Esophagus muscularis mucosa (tissue), 4 donors: Measurements from ENCODE around the gene SKOR2. TPM values are rescaled to one million over a fixed set of nuclear protein-coding genes. Genes with fewer than 3 reads are reported as not detected.

ENCODE experiments used
- DNase-seq: peaks from one replicate; pipeline ENCODE4 v3.0.0-alpha.2; 2017; ENCODE audit errors: extremely low spot score
- H3K27ac ChIP-seq, 4 donors: fragments of 200-600 bp; sonication (generic); replicated peaks in 1 of 4; 1 replicate in 3 of 4; 2 replicates in 1 of 4; pipeline ENCODE4 v1.5.1; 2016 to 2019; ENCODE audit warnings: mild to moderate bottlenecking in 1 of 4
- H3K27me3 ChIP-seq, 4 donors: fragments of 200-600 bp; sonication (generic); one replicate each; pipeline versions ENCODE4 v1.5.1 to v1.6.0; 2016 to 2019
- H3K36me3 ChIP-seq, 4 donors: fragments of 200-600 bp; sonication (generic); one replicate each; pipeline ENCODE4 v1.5.1; 2016 to 2019
- H3K4me1 ChIP-seq, 4 donors: fragments of 200-600 bp; sonication (generic); one replicate each; pipeline ENCODE4 v1.5.1; 2016 to 2019
- H3K4me3 ChIP-seq, 4 donors: fragments of 200-600 bp; sonication (generic); 1 replicate in 2 of 4; 2 replicates in 2 of 4; pipeline ENCODE4 v1.5.1; 2016 to 2019; ENCODE audit warnings: mild to moderate bottlenecking in 4 of 4, moderate library complexity in 1 of 4
- H3K9me3 ChIP-seq, 4 donors: fragments of 200-600 bp; sonication (generic); 1 replicate in 3 of 4; 2 replicates in 1 of 4; pipeline ENCODE4 v1.5.1; 2016 to 2019
- CTCF ChIP-seq, 3 experiments: fragments of 200-600 bp in 2 of 3; fragments of 450-650 bp in 1 of 3; sonication (generic) in 2 of 3; IDR thresholded peaks; one replicate each; pipeline ENCODE4 v1.5.1; 2017 to 2019; ENCODE audit warnings: antibody characterized with exemption in 3 of 3, mild to moderate bottlenecking in 2 of 3, moderate library complexity in 1 of 3
- EP300 ChIP-seq: sonication (generic); formaldehyde crosslinking; IDR thresholded peaks from one replicate; pipeline ENCODE4 v1.6.1; 2017; ENCODE audit warnings: antibody characterized with exemption
- POLR2A ChIP-seq: fragments of 450-650 bp; IDR thresholded peaks from one replicate; pipeline ENCODE4 v1.6.1; 2017; ENCODE audit warnings: antibody characterized with exemption, moderate library complexity, mild to moderate bottlenecking, low read depth
- POLR2AphosphoS5 ChIP-seq, 2 donors: sonication (generic); formaldehyde crosslinking; IDR thresholded peaks; one replicate each; pipeline ENCODE4 v1.6.1; 2017; ENCODE audit warnings: antibody characterized with exemption in 2 of 2
- WGBS: methylation state at CpG from one replicate; pipeline ENCODE4 v1.1.5; 2018; 5-methylcytosine and 5-hydroxymethylcytosine counted together
- intact Hi-C: fragments of 100-400 bp; cut with DNase I; formaldehyde crosslinking; loops from one replicate; pipeline ENCODE4 v1.15.1; 2023
- total RNA-seq, 4 donors: library from RNA; depleted of rRNA; stranded (reverse); fragments of >200 nt; gene quantifications; one replicate each; pipeline versions ENCODE4 v1.1.0 to v1.2.1, GENCODE V29; 2016

The SKOR2 gene
- total RNA-seq, 4 donors from 2014 or later, result not detected

GRCh38 chr18:47287911-47288585 lies 36.6 kb upstream of the SKOR2 start:
- 45% methylated on average over 5 of the region's 7 CpGs for WGBS
- no peaks in the 10 kb centered on the region for H3K36me3 ChIP-seq
- peaks cover 0 to 35% (median 0%) of the 10 kb centered on the region in 4 donors for H3K27me3 ChIP-seq
- TF ChIP-seq CTCF (IDR thresholded peaks at IDR 0.05) (no peak), POLR2AphosphoS5 (IDR thresholded peaks at IDR 0.05) (no peak), POLR2A (no peak), EP300 (no peak)
- H3K4me3 ChIP-seq, result no peak overlapping the region
- intact Hi-C loops, result no loop called here
- H3K27ac ChIP-seq, result no peak overlapping the region
- H3K4me1 ChIP-seq, result no peaks in the 10 kb centered on the region
- DNase-seq, result peak; percentile 70
- no peaks in the 10 kb centered on the region for H3K9me3 ChIP-seq

- DNase-seq, result peak; percentile 90
- Histone ChIP-seq H3K27ac (no peak overlapping the region), H3K4me1 (no peaks in the 10 kb centered on the region), H3K27me3 (peaks cover 0 to 29% (median 0%) of the 10 kb centered on the region in 4 donors), H3K9me3 (no peaks in the 10 kb centered on the region), H3K36me3 (no peaks in the 10 kb centered on the region), H3K4me3 (no peak overlapping the region)
- TF ChIP-seq POLR2A (no peak), CTCF (IDR thresholded peaks at IDR 0.05) (no peak), POLR2AphosphoS5 (IDR thresholded peaks at IDR 0.05) (no peak), EP300 (no peak)
- intact Hi-C loops, result no loop called here
- 72% methylated on average over 4 of the region's 4 CpGs for WGBS
Measured at GRCh38 chr18:47286776-47287410, 35.4 kb upstream of the SKOR2 start.

GRCh38 chr18:47285456-47285855 lies 34.0 kb upstream of the SKOR2 start:
- TF ChIP-seq POLR2AphosphoS5 (IDR thresholded peaks at IDR 0.05) (no peak), EP300 (no peak), POLR2A (no peak), CTCF (IDR thresholded peaks at IDR 0.05) (no peak)
- intact Hi-C loops, result no loop called here
- Histone ChIP-seq H3K27ac (no peak overlapping the region), H3K4me3 (no peak overlapping the region), H3K4me1 (no peaks in the 10 kb centered on the region), H3K36me3 (no peaks in the 10 kb centered on the region), H3K9me3 (no peaks in the 10 kb centered on the region), H3K27me3 (peaks cover 0 to 28% (median 0%) of the 10 kb centered on the region in 4 donors)
- peak; percentile 42 for DNase-seq
- WGBS, result 58% methylated on average over 7 of the region's 7 CpGs

GRCh38 chr18:47284721-47285395 lies 33.4 kb upstream of the SKOR2 start:
- Histone ChIP-seq H3K9me3 (no peaks in the 10 kb centered on the region), H3K27me3 (peaks cover 0 to 27% (median 0%) of the 10 kb centered on the region in 4 donors), H3K27ac (no peak overlapping the region), H3K4me1 (no peaks in the 10 kb centered on the region), H3K4me3 (no peak overlapping the region), H3K36me3 (no peaks in the 10 kb centered on the region)
- 67% methylated on average over 6 of the region's 6 CpGs for WGBS
- TF ChIP-seq EP300 (no peak), POLR2A (no peak), CTCF (IDR thresholded peaks at IDR 0.05) (no peak), POLR2AphosphoS5 (IDR thresholded peaks at IDR 0.05) (no peak)
- peak; percentile 68 for DNase-seq
- intact Hi-C loops, result no loop called here
